ENCODE data around the gene NUDT5.

DNA sequence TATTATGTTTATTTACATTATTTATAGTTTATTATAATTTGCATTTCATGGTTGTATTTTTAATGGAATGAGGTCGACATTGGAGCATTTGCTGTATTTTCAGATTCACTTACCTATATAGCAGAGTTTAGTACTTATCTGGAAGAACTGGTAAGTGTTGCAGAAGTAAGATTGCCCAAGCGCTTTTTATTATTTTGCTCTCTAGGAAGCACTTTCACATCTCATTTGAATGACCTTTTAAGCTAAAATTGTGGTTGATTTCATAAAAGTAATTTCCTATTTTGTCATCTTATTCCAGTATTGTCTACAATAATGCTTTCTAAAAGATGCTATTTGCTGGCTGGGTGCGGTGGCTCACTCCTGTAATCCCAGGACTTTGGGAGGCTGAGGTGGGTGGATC, 37.6 kb downstream of the NUDT5 start:
- TF ChIP-seq EZH2 (IDR thresholded peaks at IDR 0.05; ENCODE audit: insufficient read depth, poor library complexity, severe bottlenecking), result no peak
- TF ChIP-seq EZH2phosphoT487 (IDR thresholded peaks at IDR 0.05; ENCODE audit: insufficient read depth, low read depth), result no peak

Data from GM23248 (cell line).